Suprapubic skin (tissue), 4 donors: ENCODE measurements around the gene TTBK2. TPM values are rescaled to one million over a fixed set of nuclear protein-coding genes. Genes with fewer than 3 reads are reported as not detected.

Experiments
- DNase-seq, 2 donors: peaks; one replicate each; pipeline ENCODE4 v3.0.0-alpha.2; 2019; ENCODE audit warnings: low spot score in 2 of 2
- H3K27ac ChIP-seq: fragments of 200-600 bp; sonication (generic); one replicate; pipeline ENCODE4 v1.5.1; 2019
- H3K27me3 ChIP-seq: fragments of 200-600 bp; sonication (generic); one replicate; pipeline ENCODE4 v1.5.1; 2019
- H3K36me3 ChIP-seq: fragments of 200-600 bp; sonication (generic); one replicate; pipeline ENCODE4 v1.5.1; 2019
- H3K4me1 ChIP-seq: fragments of 200-600 bp; sonication (generic); one replicate; pipeline ENCODE4 v1.5.1; 2019
- H3K4me3 ChIP-seq: fragments of 200-600 bp; sonication (generic); one replicate; pipeline ENCODE4 v1.5.1; 2019; ENCODE audit warnings: mild to moderate bottlenecking
- H3K9me3 ChIP-seq: fragments of 200-600 bp; sonication (generic); one replicate; pipeline ENCODE4 v1.5.1; 2019
- EP300 ChIP-seq: sonication (generic); formaldehyde crosslinking; IDR thresholded peaks from one replicate; pipeline ENCODE4 v1.6.1; 2017; ENCODE audit warnings: antibody characterized with exemption
- POLR2A ChIP-seq, 2 donors: fragments of 450-650 bp; IDR thresholded peaks; one replicate each; pipeline ENCODE4 v1.6.1; 2017; ENCODE audit warnings: antibody characterized with exemption in 2 of 2, mild to moderate bottlenecking in 2 of 2, moderate library complexity in 2 of 2
- POLR2AphosphoS5 ChIP-seq, 3 donors: sonication (generic); formaldehyde crosslinking; IDR thresholded peaks; one replicate each; pipeline ENCODE4 v1.6.1; 2017; ENCODE audit warnings: antibody characterized with exemption in 3 of 3
- WGBS: methylation state at CpG from one replicate; pipeline ENCODE4 v1.1.5; 2018; 5-methylcytosine and 5-hydroxymethylcytosine counted together
- total RNA-seq, 4 donors: library from RNA; depleted of rRNA; stranded (reverse); fragments of >200 nt; gene quantifications; one replicate each; pipeline ENCODE4 v1.1.0, GENCODE V29; 2016
- TF ChIP-seq, protein P1 (sequence below), 2 donors: fragments of 200-600 bp in 1 of 2; fragments of 450-650 bp in 1 of 2; sonication (generic) in 1 of 2; IDR thresholded peaks; one replicate each; pipeline ENCODE4 v1.5.1; 2016 to 2019; ENCODE audit warnings: antibody characterized with exemption in 2 of 2, mild to moderate bottlenecking in 1 of 2, moderate library complexity in 1 of 2

The TTBK2 gene
- total RNA-seq, 4 donors from 2014 or later, result 10.5 to 20.6 (median 14.8) TPM

DNA sequence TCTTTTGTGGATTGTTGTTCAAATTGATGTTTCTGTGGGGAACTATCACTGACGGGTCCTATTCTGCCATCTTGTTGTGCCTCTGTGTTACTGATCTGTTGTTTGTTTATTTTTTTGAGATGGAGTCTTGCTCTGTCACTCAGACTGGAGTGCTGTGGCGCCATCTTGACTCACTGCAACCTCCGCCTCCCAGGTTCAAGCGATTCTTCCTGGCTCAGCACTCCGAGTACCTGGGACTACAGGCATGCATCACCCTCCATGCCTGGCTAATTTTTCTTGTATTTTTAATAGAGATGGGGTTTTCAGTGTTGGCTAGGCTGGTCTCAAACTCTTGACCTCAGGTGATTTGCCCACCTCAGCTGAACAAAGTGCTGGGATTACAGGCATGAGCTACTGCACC, 215.2 kb downstream of the TTBK2 start:
- H3K9me3 ChIP-seq, result no peaks in the 10 kb centered on the region
- H3K4me3 ChIP-seq, result no peak overlapping the region
- no peak for DNase-seq
- TF ChIP-seq EP300 (no peak), POLR2A (IDR thresholded peaks at IDR 0.05) (no peak)
- no peak overlapping the region for H3K27ac ChIP-seq
- no peaks in the 10 kb centered on the region for H3K36me3 ChIP-seq
- peaks cover 5% of the 10 kb centered on the region for H3K4me1 ChIP-seq
- 94% methylated on average over 5 of the region's 5 CpGs for WGBS
- no peaks in the 10 kb centered on the region for H3K27me3 ChIP-seq

DNA sequence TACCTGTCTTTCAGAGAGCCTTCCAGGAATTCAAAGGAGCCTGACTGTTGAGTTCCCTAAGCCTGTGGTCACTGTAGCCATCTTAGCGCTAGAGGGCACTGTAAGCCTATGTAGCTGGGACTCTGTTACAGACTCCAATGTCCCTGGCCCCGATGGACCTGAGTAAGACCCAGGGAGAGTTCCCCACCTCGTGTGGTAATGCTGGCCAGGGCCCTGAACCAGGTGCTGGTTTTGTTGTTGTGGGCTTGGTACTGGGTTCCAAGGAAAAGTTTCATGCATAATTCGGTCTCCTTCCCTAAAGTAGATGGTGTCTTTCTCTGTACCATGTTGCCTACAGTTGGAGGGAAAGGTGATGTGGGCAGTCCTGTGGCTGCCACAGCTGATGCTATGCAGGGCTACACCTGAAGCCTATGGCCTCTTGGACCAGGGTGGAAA, 216.1 kb downstream of the TTBK2 start:
- Histone ChIP-seq H3K4me3 (no peak overlapping the region), H3K27me3 (no peaks in the 10 kb centered on the region), H3K27ac (no peak overlapping the region), H3K9me3 (no peaks in the 10 kb centered on the region), H3K4me1 (peaks cover 5% of the 10 kb centered on the region), H3K36me3 (no peaks in the 10 kb centered on the region)
- WGBS, result 38% methylated on average over 4 of the region's 4 CpGs
- TF ChIP-seq POLR2AphosphoS5 (IDR thresholded peaks at IDR 0.05) (no peak), POLR2A (IDR thresholded peaks at IDR 0.05) (no peak)
- TF ChIP-seq, protein P1, sequence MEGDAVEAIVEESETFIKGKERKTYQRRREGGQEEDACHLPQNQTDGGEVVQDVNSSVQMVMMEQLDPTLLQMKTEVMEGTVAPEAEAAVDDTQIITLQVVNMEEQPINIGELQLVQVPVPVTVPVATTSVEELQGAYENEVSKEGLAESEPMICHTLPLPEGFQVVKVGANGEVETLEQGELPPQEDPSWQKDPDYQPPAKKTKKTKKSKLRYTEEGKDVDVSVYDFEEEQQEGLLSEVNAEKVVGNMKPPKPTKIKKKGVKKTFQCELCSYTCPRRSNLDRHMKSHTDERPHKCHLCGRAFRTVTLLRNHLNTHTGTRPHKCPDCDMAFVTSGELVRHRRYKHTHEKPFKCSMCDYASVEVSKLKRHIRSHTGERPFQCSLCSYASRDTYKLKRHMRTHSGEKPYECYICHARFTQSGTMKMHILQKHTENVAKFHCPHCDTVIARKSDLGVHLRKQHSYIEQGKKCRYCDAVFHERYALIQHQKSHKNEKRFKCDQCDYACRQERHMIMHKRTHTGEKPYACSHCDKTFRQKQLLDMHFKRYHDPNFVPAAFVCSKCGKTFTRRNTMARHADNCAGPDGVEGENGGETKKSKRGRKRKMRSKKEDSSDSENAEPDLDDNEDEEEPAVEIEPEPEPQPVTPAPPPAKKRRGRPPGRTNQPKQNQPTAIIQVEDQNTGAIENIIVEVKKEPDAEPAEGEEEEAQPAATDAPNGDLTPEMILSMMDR (IDR thresholded peaks at IDR 0.05), result peak; percentile 45 to 68
- DNase-seq, result no peak

DNA sequence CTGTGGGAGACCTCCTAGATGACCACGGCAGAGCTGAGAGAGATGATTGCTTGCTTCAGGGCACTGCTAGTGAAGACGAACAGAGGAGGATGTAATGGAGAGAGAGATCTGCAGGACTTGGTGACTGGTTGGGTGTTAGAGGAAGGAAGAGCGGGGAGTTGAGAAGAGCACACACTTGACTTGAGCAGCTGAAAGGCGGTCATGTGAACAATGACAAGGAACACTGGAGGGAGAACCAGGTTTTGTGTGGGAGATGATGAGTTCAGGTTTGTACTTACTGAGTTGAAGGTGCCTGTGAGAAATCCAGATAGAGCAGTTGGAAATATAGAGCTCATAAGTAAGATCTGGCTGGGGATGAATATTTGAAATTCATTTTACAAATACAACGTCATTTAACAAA, 224.0 kb downstream of the TTBK2 start:
- TF ChIP-seq, protein P1 (IDR thresholded peaks at IDR 0.05), result no peak
- TF ChIP-seq EP300, result no peak
- TF ChIP-seq POLR2A (IDR thresholded peaks at IDR 0.05), result no peak
- no peak for TF ChIP-seq POLR2AphosphoS5 (IDR thresholded peaks at IDR 0.05)
- Histone ChIP-seq H3K27ac (no peak overlapping the region), H3K36me3 (peaks cover 31% of the 10 kb centered on the region), H3K27me3 (no peaks in the 10 kb centered on the region), H3K4me3 (no peak overlapping the region), H3K9me3 (no peaks in the 10 kb centered on the region), H3K4me1 (no peaks in the 10 kb centered on the region)
- no peak for DNase-seq
- WGBS, result 86% methylated on average over 5 of the region's 5 CpGs

DNA sequence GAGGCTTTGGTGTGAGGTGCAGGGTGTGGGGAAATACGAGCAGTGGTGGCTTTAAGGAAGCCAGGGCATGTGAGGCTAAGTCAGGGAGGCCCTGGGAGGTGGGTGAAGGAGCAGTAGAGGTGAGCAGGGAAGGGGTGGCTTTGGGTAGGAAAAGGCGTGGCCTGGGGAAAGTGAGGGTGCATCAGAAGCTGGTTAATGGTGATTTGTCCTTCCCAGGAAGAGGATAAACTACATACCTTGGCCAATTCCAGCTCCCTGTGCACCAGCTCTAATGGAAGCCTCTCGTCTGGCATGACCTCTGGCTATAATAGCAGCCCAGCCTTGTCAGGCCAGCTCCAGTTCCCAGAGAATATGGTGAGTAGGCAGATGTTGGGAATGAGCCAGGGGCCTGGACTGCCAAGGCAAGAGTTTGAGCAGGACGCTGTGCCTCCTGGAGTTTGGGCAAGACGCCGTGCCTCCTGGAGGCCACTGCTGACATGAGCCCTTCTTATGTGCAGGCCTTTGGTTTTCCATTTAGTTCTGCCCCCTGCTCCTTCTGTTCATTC, 225.0 kb downstream of the TTBK2 start:
- H3K27me3 ChIP-seq, result no peaks in the 10 kb centered on the region
- 64% methylated on average over 6 of the region's 6 CpGs for WGBS
- TF ChIP-seq EP300 (no peak), POLR2AphosphoS5 (IDR thresholded peaks at IDR 0.05) (no peak), POLR2A (IDR thresholded peaks at IDR 0.05) (no peak)
- no peak for DNase-seq
- peaks cover 35% of the 10 kb centered on the region for H3K36me3 ChIP-seq
- no peak overlapping the region for H3K4me3 ChIP-seq
- H3K4me1 ChIP-seq, result no peaks in the 10 kb centered on the region
- no peak overlapping the region for H3K27ac ChIP-seq
- no peaks in the 10 kb centered on the region for H3K9me3 ChIP-seq

DNA sequence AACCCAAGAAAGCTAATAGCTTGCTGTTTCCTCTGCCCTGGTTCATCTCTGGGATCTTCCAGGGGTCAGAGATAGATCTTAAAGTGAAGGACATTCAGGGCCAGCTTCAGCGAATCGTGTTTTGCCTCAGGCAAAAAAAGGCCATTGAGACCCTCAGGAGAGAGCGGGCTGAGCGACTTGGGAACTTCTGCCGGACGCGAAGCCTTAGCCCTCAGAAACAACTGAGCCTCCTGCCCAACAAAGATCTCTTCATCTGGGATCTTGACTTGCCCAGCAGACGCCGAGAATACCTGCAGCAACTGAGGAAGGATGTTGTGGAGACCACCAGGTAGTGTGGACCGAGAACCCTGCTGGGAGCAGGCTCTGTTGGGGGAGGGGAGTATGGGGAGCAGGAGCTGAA, 226.2 kb downstream of the TTBK2 start:
- 92% methylated on average over 10 of the region's 10 CpGs for WGBS
- TF ChIP-seq, protein P1 (IDR thresholded peaks at IDR 0.05), result no peak
- H3K27me3 ChIP-seq, result no peaks in the 10 kb centered on the region
- DNase-seq, result no peak
- no peaks in the 10 kb centered on the region for H3K9me3 ChIP-seq
- H3K4me1 ChIP-seq, result no peaks in the 10 kb centered on the region
- no peak overlapping the region for H3K4me3 ChIP-seq
- H3K36me3 ChIP-seq, result peaks cover 44% of the 10 kb centered on the region
- H3K27ac ChIP-seq, result no peak overlapping the region

DNA sequence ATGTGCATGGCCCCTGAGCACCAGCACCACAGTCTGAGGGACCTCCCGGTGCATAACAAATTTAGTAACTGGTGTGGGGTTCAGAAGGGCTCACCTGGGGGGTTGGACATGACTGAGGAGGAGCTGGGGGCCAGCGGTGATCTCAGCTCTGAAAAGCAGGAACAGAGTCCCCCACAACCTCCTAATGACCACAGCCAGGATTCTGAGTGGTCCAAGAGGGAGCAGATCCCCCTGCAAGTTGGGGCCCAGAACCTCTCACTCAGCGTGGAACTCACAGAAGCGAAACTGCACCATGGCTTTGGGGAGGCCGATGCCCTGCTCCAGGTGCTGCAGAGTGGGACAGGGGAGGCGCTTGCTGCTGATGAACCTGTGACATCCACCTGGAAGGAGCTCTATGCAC, 226.6 kb downstream of the TTBK2 start:
- Histone ChIP-seq H3K27ac (no peak overlapping the region), H3K36me3 (peaks cover 44% of the 10 kb centered on the region), H3K27me3 (no peaks in the 10 kb centered on the region), H3K4me3 (no peak overlapping the region), H3K9me3 (no peaks in the 10 kb centered on the region), H3K4me1 (no peaks in the 10 kb centered on the region)
- WGBS, result 98% methylated on average over 5 of the region's 6 CpGs
- TF ChIP-seq POLR2A (IDR thresholded peaks at IDR 0.05) (no peak), POLR2AphosphoS5 (IDR thresholded peaks at IDR 0.05) (no peak), EP300 (no peak)
- TF ChIP-seq, protein P1 (IDR thresholded peaks at IDR 0.05), result no peak
- no peak for DNase-seq
